ENCODE measurements around the gene RNF212. TPM values are rescaled to one million over a fixed set of nuclear protein-coding genes. Genes with fewer than 3 reads are reported as not detected.

Gene RNF212
- total RNA-seq, 1 donor from 2014 or later, result 8.1 TPM

GRCh38 chr4:1097553-1097952 lies 15.8 kb downstream of the RNF212 start:
- H3K4me3 ChIP-seq (ENCODE audit: low read depth, low read length), result no peak overlapping the region
- no peak for TF ChIP-seq CTCF (conservative IDR thresholded peaks at IDR 0.05; ENCODE audit: low read depth, low read length)
- no peak for DNase-seq (ENCODE audit: low read depth)

DNA sequence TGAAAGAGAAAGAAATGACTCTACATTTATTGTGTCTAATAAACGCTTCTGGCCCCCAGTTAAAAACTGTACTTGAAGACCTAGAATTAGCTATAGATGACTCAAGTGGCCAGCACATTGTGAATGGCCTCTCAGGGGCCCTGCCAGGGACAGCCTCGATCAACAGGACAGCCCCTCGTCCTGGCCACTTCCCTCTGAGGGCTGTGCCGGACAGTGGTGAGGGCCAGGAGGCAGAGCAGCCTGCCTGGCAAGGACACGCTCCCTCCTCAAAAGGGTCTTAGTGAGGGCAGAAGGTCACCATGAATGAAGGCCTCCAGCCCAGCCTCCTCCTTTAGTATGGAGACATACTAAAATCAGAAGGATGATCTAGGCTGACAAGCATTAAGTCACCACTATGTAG lies 16.5 kb downstream of the RNF212 start:
- no peak for TF ChIP-seq CTCF (conservative IDR thresholded peaks at IDR 0.05; ENCODE audit: low read depth, low read length)
- no peak overlapping the region for H3K4me3 ChIP-seq (ENCODE audit: low read depth, low read length)
- no peak for DNase-seq (ENCODE audit: low read depth)

- TF ChIP-seq CTCF (conservative IDR thresholded peaks at IDR 0.05; ENCODE audit: low read depth, low read length), result no peak
- DNase-seq (ENCODE audit: low read depth), result no peak
- no peak overlapping the region for H3K4me3 ChIP-seq (ENCODE audit: low read depth, low read length)
Observed at GRCh38 chr4:1094336-1094690, 19.1 kb downstream of the RNF212 start.

DNA sequence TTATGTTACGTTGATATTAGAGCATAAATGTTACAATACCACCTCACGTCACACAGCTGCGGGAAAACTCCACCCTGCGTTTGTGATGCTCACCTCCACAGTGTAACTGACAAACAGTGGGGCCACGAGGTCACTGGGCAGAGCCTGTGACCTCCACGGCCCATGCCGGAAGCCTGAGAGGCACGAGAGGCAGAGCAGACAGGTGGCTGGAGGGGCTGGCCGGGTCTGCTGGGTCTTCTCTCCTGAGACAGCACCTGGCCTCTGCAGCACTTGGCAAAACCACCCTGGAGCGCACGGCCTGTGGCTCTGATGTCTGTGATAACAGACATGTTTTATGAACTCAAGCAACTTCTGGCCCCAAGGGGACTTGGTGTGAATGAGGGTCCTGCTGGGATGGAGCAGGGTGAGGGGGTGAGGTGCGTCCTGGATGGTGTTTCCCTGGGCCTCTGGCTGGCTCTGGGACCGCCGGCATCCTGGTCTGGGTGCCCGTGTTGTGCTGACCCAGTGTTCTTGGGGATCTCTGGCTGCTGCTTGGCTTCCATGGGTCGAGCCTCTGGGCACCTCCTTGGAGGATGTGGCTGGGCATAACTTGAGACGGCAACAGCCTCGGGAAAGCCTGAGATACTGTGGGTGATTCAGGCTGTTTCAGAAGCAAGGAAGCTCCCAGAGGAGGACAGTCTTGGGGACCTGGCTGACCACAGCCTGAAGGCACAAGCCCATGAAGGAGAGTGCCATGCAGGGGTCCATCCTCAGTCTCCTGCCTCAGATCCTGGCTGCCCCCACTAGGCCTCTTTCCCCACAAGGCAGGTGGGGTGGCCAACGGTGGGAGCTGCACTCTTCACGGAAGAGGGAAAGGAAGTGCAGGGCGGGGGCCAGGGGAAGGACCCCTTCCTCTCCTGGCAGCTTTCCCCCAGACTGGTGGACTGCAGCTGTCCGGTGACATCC lies 19.7 kb downstream of the RNF212 start:
- DNase-seq (ENCODE audit: low read depth), result no peak
- no peak for TF ChIP-seq CTCF (conservative IDR thresholded peaks at IDR 0.05; ENCODE audit: low read depth, low read length)
- H3K4me3 ChIP-seq (ENCODE audit: low read depth, low read length), result no peak overlapping the region

DNA sequence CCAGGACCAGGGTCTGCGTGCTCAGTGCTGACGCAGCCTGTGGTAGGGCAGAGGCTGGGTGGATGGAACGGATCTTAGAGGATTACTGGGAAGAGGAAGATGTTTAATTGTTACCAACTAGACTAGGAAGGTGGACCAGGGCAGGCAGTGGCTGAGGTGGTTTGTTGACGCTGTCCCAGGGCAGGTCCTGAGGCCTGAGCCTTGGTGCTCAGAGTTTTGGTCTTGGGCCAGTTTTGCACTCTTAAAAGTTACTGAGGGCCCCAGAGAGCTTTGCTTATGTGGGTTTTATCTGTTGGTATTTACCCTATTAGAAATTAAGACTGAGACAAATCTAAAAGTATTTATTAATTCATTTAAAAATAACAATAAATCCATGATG lies 20.4 kb downstream of the RNF212 start:
- H3K4me3 ChIP-seq (ENCODE audit: low read depth, low read length), result no peak overlapping the region
- TF ChIP-seq CTCF (conservative IDR thresholded peaks at IDR 0.05; ENCODE audit: low read depth, low read length), result no peak
- no peak for DNase-seq (ENCODE audit: low read depth)

DNA sequence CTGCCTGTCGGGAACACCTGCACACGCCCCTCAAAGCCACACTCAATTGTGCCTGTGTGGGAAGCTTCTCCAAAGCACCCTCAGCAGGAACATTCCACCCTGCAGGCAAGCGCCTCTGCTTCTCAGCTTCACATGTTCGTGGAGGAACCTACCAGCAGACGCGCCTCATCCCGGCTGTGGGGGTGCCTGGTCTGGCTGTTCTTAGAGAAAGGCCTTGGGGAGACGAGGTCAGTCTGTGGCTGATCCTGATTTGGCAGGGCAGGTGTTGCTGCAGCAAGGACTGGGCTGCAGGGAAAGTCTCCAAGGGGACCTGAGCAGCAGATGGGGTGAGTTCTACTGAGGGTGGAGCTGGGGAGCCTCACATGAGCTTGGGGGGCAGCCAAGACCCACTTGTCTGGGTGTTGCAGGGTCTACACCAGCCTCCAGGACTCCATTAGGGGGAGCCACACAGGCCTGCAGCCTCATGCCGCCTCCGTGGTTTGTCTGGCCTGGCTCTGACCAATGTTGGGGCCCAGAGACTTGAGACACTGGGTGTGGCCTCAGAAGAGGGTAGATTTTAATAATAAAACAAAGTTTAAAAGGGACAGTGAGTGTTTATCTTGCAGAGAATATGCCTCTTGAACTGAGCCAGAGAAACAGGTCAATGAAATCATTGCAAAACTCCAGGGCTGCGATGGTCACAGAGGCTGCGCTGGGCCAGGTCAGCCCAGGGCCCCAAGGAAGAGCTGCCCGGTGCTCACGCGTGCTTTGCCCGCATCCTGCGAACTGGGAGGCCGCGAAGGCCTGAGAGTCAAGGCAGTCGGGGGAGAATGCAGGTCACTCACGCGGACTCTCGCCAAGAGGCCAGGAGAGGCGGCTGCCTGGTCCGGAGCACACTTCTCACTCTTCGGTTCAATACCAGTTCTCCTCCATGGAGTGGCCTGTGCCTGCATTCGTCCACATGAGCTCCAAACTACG lies 21.1 kb downstream of the RNF212 start:
- no peak for TF ChIP-seq CTCF (conservative IDR thresholded peaks at IDR 0.05; ENCODE audit: low read depth, low read length)
- DNase-seq (ENCODE audit: low read depth), result no peak
- H3K4me3 ChIP-seq (ENCODE audit: low read depth, low read length), result no peak overlapping the region
